Measurements from ENCODE around the gene RAG1. TPM values are rescaled to one million over a fixed set of nuclear protein-coding genes. Genes with fewer than 3 reads are reported as not detected.

Gene RAG1
- total RNA-seq, 1 experiment from 2014 or later: 0.11 TPM

DNA sequence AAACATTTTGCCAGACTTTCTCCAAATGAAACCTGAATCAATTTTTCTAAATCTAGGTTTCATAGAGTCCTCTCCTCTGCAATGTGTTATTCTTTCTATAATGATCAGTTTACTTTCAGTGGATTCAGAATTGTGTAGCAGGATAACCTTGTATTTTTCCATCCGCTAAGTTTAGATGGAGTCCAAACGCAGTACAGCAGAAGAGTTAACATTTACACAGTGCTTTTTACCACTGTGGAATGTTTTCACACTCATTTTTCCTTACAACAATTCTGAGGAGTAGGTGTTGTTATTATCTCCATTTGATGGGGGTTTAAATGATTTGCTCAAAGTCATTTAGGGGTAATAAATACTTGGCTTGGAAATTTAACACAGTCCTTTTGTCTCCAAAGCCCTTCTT is 9.6 kb downstream of the RAG1 start:
- Histone ChIP-seq H3K36me3 (ENCODE audit: insufficient read depth, low read length, poor library complexity, severe bottlenecking) (no peaks in the 10 kb centered on the region), H3K27me3 (replicated peaks; ENCODE audit: insufficient read depth, low read depth, low read length, poor library complexity) (peaks cover 60% of the 10 kb centered on the region), H3K27ac (ENCODE audit: low read depth, low read length, poor library complexity, severe bottlenecking) (no peak overlapping the region), H3K4me1 (ENCODE audit: insufficient read depth, low read length, poor library complexity, severe bottlenecking) (peaks cover 14% of the 10 kb centered on the region), H3K4me3 (ENCODE audit: low read depth, low read length, poor library complexity, severe bottlenecking) (no peak overlapping the region), H3K9me3 (ENCODE audit: low read depth, low read length, poor library complexity, severe bottlenecking) (peaks cover 7% of the 10 kb centered on the region)
- ChIA-PET CTCF (interaction anchor here (1.0 kb wide), 1 partner anchor 12 kb away, joined by 3 read pairs; no protein-coding TSS in a partner anchor), POLR2A (ENCODE audit: low non-redundant PET) (no interaction called here)
- no peak for DNase-seq (ENCODE audit: low spot score)
- BruUV-seq (replicated peaks): no TSS peak
- intact Hi-C loops (cut with micrococcal nuclease; ENCODE audit: unreplicated experiment): no loop called here
- no peak for TF ChIP-seq EZH2 (IDR thresholded peaks at IDR 0.05; ENCODE audit: borderline replicate concordance, low read depth, low read length, poor library complexity, severe bottlenecking)
- TF ChIP-seq, protein P1, sequence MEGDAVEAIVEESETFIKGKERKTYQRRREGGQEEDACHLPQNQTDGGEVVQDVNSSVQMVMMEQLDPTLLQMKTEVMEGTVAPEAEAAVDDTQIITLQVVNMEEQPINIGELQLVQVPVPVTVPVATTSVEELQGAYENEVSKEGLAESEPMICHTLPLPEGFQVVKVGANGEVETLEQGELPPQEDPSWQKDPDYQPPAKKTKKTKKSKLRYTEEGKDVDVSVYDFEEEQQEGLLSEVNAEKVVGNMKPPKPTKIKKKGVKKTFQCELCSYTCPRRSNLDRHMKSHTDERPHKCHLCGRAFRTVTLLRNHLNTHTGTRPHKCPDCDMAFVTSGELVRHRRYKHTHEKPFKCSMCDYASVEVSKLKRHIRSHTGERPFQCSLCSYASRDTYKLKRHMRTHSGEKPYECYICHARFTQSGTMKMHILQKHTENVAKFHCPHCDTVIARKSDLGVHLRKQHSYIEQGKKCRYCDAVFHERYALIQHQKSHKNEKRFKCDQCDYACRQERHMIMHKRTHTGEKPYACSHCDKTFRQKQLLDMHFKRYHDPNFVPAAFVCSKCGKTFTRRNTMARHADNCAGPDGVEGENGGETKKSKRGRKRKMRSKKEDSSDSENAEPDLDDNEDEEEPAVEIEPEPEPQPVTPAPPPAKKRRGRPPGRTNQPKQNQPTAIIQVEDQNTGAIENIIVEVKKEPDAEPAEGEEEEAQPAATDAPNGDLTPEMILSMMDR (conservative IDR thresholded peaks at IDR 0.05; ENCODE audit: low read depth, low read length): no peak

DNA sequence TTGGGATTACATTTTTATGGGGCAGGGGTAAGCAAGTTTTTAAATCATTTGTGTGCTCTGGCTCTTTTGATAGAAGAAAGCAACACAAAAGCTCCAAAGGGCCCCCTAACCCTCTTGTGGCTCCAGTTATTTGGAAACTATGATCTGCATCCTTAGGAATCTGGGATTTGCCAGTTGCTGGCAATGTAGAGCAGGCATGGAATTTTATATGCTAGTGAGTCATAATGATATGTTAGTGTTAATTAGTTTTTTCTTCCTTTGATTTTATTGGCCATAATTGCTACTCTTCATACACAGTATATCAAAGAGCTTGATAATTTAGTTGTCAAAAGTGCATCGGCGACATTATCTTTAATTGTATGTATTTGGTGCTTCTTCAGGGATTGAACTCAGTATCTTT is 10.1 kb downstream of the RAG1 start:
- POLR2A ChIA-PET (ENCODE audit: low non-redundant PET): no interaction called here

DNA sequence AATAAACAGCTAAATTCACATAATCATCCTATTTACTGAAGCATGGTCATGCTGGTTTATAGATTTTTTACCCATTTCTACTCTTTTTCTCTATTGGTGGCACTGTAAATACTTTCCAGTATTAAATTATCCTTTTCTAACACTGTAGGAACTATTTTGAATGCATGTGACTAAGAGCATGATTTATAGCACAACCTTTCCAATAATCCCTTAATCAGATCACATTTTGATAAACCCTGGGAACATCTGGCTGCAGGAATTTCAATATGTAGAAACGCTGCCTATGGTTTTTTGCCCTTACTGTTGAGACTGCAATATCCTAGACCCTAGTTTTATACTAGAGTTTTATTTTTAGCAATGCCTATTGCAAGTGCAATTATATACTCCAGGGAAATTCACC is 10.7 kb downstream of the RAG1 start:
- Histone ChIP-seq H3K9me3 (ENCODE audit: low read depth, low read length, poor library complexity, severe bottlenecking) (peaks cover 7% of the 10 kb centered on the region), H3K4me1 (ENCODE audit: insufficient read depth, low read length, poor library complexity, severe bottlenecking) (peaks cover 14% of the 10 kb centered on the region), H3K4me3 (ENCODE audit: low read depth, low read length, poor library complexity, severe bottlenecking) (no peak overlapping the region), H3K27me3 (replicated peaks; ENCODE audit: insufficient read depth, low read depth, low read length, poor library complexity) (peaks cover 55% of the 10 kb centered on the region), H3K27ac (ENCODE audit: low read depth, low read length, poor library complexity, severe bottlenecking) (no peak overlapping the region), H3K36me3 (ENCODE audit: insufficient read depth, low read length, poor library complexity, severe bottlenecking) (no peaks in the 10 kb centered on the region)
- BruUV-seq (replicated peaks): no TSS peak
- no peak for TF ChIP-seq EZH2 (IDR thresholded peaks at IDR 0.05; ENCODE audit: borderline replicate concordance, low read depth, low read length, poor library complexity, severe bottlenecking)
- TF ChIP-seq, protein P1 (conservative IDR thresholded peaks at IDR 0.05; ENCODE audit: low read depth, low read length): no peak
- POLR2A ChIA-PET (ENCODE audit: low non-redundant PET): no interaction called here
- peak; percentile 69 for DNase-seq (ENCODE audit: low spot score)
- CTCF ChIA-PET: interaction anchor here (0.6 kb wide), 1 partner anchor 17 kb away, joined by 3 read pairs; no protein-coding TSS in a partner anchor
- intact Hi-C loops (cut with micrococcal nuclease; ENCODE audit: unreplicated experiment): no loop called here

More for the DNA sequence above, 10.1 kb downstream of the RAG1 start:
- Histone ChIP-seq H3K4me1 (ENCODE audit: insufficient read depth, low read length, poor library complexity, severe bottlenecking) (peaks cover 14% of the 10 kb centered on the region), H3K27me3 (replicated peaks; ENCODE audit: insufficient read depth, low read depth, low read length, poor library complexity) (peaks cover 56% of the 10 kb centered on the region), H3K4me3 (ENCODE audit: low read depth, low read length, poor library complexity, severe bottlenecking) (no peak overlapping the region), H3K9me3 (ENCODE audit: low read depth, low read length, poor library complexity, severe bottlenecking) (peaks cover 7% of the 10 kb centered on the region), H3K36me3 (ENCODE audit: insufficient read depth, low read length, poor library complexity, severe bottlenecking) (no peaks in the 10 kb centered on the region), H3K27ac (ENCODE audit: low read depth, low read length, poor library complexity, severe bottlenecking) (no peak overlapping the region)
- TF ChIP-seq, protein P1 (conservative IDR thresholded peaks at IDR 0.05; ENCODE audit: low read depth, low read length): no peak
- no peak for TF ChIP-seq EZH2 (IDR thresholded peaks at IDR 0.05; ENCODE audit: borderline replicate concordance, low read depth, low read length, poor library complexity, severe bottlenecking)
- BruUV-seq (replicated peaks): no TSS peak
- intact Hi-C loops (cut with micrococcal nuclease; ENCODE audit: unreplicated experiment): no loop called here
- CTCF ChIA-PET: interaction anchor here (0.6 to 1.0 kb wide), 2 partner anchors 13 to 16 kb away, joined by 3 read pairs; no protein-coding TSS in a partner anchor
- peak; percentile 37 for DNase-seq (ENCODE audit: low spot score)
